OCI-LY7 (cell line): ENCODE results near the gene GCHFR. TPM values are rescaled to one million over a fixed set of nuclear protein-coding genes. Genes with fewer than 3 reads are reported as not detected.

Source experiments
- BruUV-seq: library from RNA; stranded (reverse); fragments of 400-500 nt; replicated peaks from 2 replicates; lab custom pipeline; 2021; lab: Mats Ljungman, UMichigan
- CTCF ChIA-PET: fragments of 300-600 bp; sonication (Branson Sonifier 250); formaldehyde crosslinking; loops from one replicate; lab custom pipeline; 2022; ENCODE audit warnings: antibody characterized with exemption; ENCODE audit not compliant: unreplicated experiment; lab: Charles Lee
- POLR2A ChIA-PET: fragments of 300-600 bp; sonication (Branson Sonifier 250); formaldehyde crosslinking; loops from one replicate; lab custom pipeline; 2022; ENCODE audit warnings: antibody characterized with exemption; lab: Charles Lee
- DNase-seq: peaks from one replicate; pipeline ENCODE4 v3.0.0-alpha.2; 2015; ENCODE audit warnings: low spot score
- H2AFZ ChIP-seq: fragments of 200-600 bp; sonication (generic), shearing (Covaris generic); 2 replicates; pipeline ENCODE4 v1.6.1; 2014; ENCODE audit warnings: mild to moderate bottlenecking, antibody characterized with exemption, low read length, moderate library complexity
- H3K27ac ChIP-seq: fragments of 200-600 bp; sonication (generic); 2 replicates; pipeline ENCODE4 v1.5.1; 2014; ENCODE audit warnings: mixed run types, low read depth, mild to moderate bottlenecking, moderate library complexity, low read length, inconsistent platforms; ENCODE audit not compliant: poor library complexity, severe bottlenecking
- H3K36me3 ChIP-seq: fragments of 200-600 bp; sonication (generic); 2 replicates; pipeline ENCODE4 v1.6.1; 2014; ENCODE audit warnings: mild to moderate bottlenecking, antibody characterized with exemption, low read length, moderate library complexity, mixed read lengths; ENCODE audit not compliant: insufficient read depth
- H3K4me1 ChIP-seq: fragments of 200-600 bp; sonication (generic); 2 replicates; pipeline ENCODE4 v1.5.1; 2014; ENCODE audit warnings: mild to moderate bottlenecking, low read length; ENCODE audit not compliant: insufficient read depth, poor library complexity, severe bottlenecking
- H3K4me2 ChIP-seq: fragments of 200-600 bp; sonication (generic); 2 replicates; pipeline ENCODE4 v1.6.1; 2014; ENCODE audit warnings: mild to moderate bottlenecking, low read length
- H3K4me3 ChIP-seq: fragments of 200-600 bp; sonication (generic); 2 replicates; pipeline ENCODE4 v1.5.1; 2014; ENCODE audit warnings: mild to moderate bottlenecking, low read depth, low read length; ENCODE audit not compliant: poor library complexity, severe bottlenecking
- H3K79me2 ChIP-seq: fragments of 200-600 bp; sonication (generic); 2 replicates; pipeline ENCODE4 v1.6.1; 2016; ENCODE audit warnings: low read depth, mild to moderate bottlenecking, low read length, moderate library complexity, mixed read lengths; ENCODE audit not compliant: insufficient read depth
- H3K9me2 ChIP-seq: fragments of 200-600 bp; sonication (generic); 2 replicates; pipeline ENCODE4 v1.6.1; 2016; ENCODE audit warnings: mild to moderate bottlenecking, low read length, mixed read lengths; ENCODE audit not compliant: insufficient read depth
- H3K9me3 ChIP-seq: fragments of 200-600 bp; sonication (generic); 2 replicates; pipeline ENCODE4 v1.6.1; 2014; ENCODE audit warnings: mild to moderate bottlenecking, mixed run types, low read length, mixed read lengths
- H4K20me1 ChIP-seq: fragments of 200-600 bp; sonication (generic); 2 replicates; pipeline ENCODE4 v1.6.1; 2014; ENCODE audit warnings: mild to moderate bottlenecking, antibody characterized with exemption, low read length, moderate library complexity, mixed read lengths; ENCODE audit not compliant: insufficient read depth
- EZH2phosphoT487 ChIP-seq: fragments of 200-600 bp; sonication (generic); IDR thresholded peaks from 2 replicates; pipeline ENCODE4 v1.6.1; 2018; ENCODE audit warnings: low read depth, borderline replicate concordance, mild to moderate bottlenecking, mixed run types, antibody characterized with exemption, low read length, moderate library complexity, mixed read lengths
- intact Hi-C: fragments of 100-400 bp; cut with micrococcal nuclease; formaldehyde crosslinking; loops from one replicate; pipeline ENCODE4 v1.10.0; 2022; ENCODE audit not compliant: unreplicated experiment
- total RNA-seq, 2 experiments: library from RNA; depleted of rRNA in 1 of 2; stranded (reverse); fragments of >200 nt in 1 of 2; shearing (Covaris generic) in 1 of 2; gene quantifications; 2 replicates each; pipeline ENCODE4 v1.2.3, GENCODE V29; 2014 to 2022
- TF ChIP-seq, protein P1 (sequence below): fragments of 200-600 bp; sonication (generic); conservative IDR thresholded peaks from 2 replicates; pipeline ENCODE4 v1.5.1; 2014; ENCODE audit warnings: mild to moderate bottlenecking, antibody characterized with exemption, low read length, moderate library complexity, mixed read lengths

Gene GCHFR
- total RNA-seq, 2 experiments from 2014 or later, result 75.7 to 97.4 TPM

GRCh38 chr15:40716165-40716564 lies 47.7 kb upstream of the GCHFR start:
- Histone ChIP-seq H3K36me3 (peaks cover 98% of the 10 kb centered on the region), H3K9me3 (no peaks in the 10 kb centered on the region), H3K4me2 (no peak overlapping the region), H2AFZ (no peak overlapping the region), H3K4me1 (no peaks in the 10 kb centered on the region), H3K27ac (no peak overlapping the region), H3K4me3 (no peak overlapping the region), H4K20me1 (no peaks in the 10 kb centered on the region), H3K79me2 (no peaks in the 10 kb centered on the region), H3K9me2 (no peaks in the 10 kb centered on the region)
- no TSS peak for BruUV-seq
- intact Hi-C loops, result no loop called here
- no peak for DNase-seq
- ChIA-PET CTCF (no interaction called here), POLR2A (no interaction called here)
- no peak for TF ChIP-seq EZH2phosphoT487
- TF ChIP-seq, protein P1, sequence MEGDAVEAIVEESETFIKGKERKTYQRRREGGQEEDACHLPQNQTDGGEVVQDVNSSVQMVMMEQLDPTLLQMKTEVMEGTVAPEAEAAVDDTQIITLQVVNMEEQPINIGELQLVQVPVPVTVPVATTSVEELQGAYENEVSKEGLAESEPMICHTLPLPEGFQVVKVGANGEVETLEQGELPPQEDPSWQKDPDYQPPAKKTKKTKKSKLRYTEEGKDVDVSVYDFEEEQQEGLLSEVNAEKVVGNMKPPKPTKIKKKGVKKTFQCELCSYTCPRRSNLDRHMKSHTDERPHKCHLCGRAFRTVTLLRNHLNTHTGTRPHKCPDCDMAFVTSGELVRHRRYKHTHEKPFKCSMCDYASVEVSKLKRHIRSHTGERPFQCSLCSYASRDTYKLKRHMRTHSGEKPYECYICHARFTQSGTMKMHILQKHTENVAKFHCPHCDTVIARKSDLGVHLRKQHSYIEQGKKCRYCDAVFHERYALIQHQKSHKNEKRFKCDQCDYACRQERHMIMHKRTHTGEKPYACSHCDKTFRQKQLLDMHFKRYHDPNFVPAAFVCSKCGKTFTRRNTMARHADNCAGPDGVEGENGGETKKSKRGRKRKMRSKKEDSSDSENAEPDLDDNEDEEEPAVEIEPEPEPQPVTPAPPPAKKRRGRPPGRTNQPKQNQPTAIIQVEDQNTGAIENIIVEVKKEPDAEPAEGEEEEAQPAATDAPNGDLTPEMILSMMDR, result no peak

DNA sequence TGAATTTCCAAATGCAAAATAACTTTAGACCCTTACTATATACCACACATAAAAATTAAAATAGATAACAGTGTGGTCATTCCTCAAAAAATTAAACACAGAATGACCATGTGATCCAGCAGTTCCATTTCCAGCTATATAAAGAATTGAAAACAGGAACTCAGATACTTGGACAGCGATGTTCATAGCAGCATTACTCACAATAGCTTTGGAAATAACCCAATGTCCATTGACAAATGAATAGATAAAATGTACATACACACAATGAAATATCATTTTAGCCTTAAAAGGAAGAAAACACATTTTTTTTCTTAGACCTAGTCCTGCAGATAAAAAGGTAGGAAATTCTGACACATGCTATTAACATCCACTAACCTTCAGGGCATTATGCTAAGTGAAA lies 42.2 kb upstream of the GCHFR start:
- Histone ChIP-seq H3K79me2 (no peaks in the 10 kb centered on the region), H3K4me3 (no peak overlapping the region), H3K4me2 (no peak overlapping the region), H4K20me1 (no peaks in the 10 kb centered on the region), H3K36me3 (peaks cover 88% of the 10 kb centered on the region), H2AFZ (no peak overlapping the region), H3K9me2 (no peaks in the 10 kb centered on the region), H3K27ac (no peak overlapping the region), H3K9me3 (no peaks in the 10 kb centered on the region), H3K4me1 (no peaks in the 10 kb centered on the region)
- TF ChIP-seq, protein P1, result no peak
- no peak for TF ChIP-seq EZH2phosphoT487
- POLR2A ChIA-PET, result interaction anchor here (0.5 kb wide), 1 partner anchor 322 kb away, joined by 3 read pairs; no protein-coding TSS in a partner anchor
- CTCF ChIA-PET, result no interaction called here
- DNase-seq, result no peak
- TSS peak; percentile 34 for BruUV-seq
- intact Hi-C loops, result no loop called here

DNA sequence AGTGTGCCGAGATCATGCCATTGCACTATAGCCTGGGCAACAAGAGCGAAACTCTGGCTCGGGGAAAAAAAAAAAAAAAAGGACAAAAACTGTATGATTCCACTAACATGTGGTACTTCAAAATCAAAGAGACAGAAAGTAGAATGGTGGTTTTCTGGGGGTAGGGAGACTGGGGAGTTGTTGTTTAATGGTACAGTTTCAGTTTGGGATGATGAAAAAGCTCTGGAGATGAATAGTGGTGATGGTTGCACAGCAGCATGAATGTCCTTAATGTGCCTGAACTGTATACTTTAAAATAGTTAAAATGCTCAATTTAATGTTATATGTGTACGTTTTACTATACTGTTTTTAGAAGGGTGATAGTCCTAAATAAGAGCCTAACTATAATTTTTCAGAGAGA lies 41.5 kb upstream of the GCHFR start:
- no peak for DNase-seq
- BruUV-seq, result no TSS peak
- POLR2A ChIA-PET, result no interaction called here
- Histone ChIP-seq H2AFZ (no peak overlapping the region), H3K4me1 (no peaks in the 10 kb centered on the region), H3K36me3 (peaks cover 85% of the 10 kb centered on the region), H3K9me2 (no peaks in the 10 kb centered on the region), H3K27ac (no peak overlapping the region), H3K79me2 (no peaks in the 10 kb centered on the region), H3K4me3 (no peak overlapping the region), H3K9me3 (no peaks in the 10 kb centered on the region), H3K4me2 (no peak overlapping the region), H4K20me1 (no peaks in the 10 kb centered on the region)
- intact Hi-C loops, result no loop called here
- TF ChIP-seq, protein P1, result no peak
- no peak for TF ChIP-seq EZH2phosphoT487
- CTCF ChIA-PET, result no interaction called here
